BLaER1 treated with 17β-estradiol and CSF1 and Interleukin-3, amounts not matched to agents 10 nM and 100 nM (cell line): Measurements from ENCODE around the gene MMP15.

ENCODE experiments used
- H3K27ac ChIP-seq, 11 experiments: shearing (Covaris generic); formaldehyde crosslinking; 2 replicates each; pipeline ENCODE4 v1.8.1; 2022
- H3K27me3 ChIP-seq, 11 experiments: shearing (Covaris generic); formaldehyde crosslinking; 2 replicates each; pipeline ENCODE4 v1.8.1; 2022
- H3K36me3 ChIP-seq, 11 experiments: shearing (Covaris generic); formaldehyde crosslinking; 2 replicates each; pipeline ENCODE4 v1.8.1; 2022
- H3K4me1 ChIP-seq, 10 experiments: shearing (Covaris generic); formaldehyde crosslinking; 2 replicates each; pipeline ENCODE4 v1.8.1; 2022
- H3K4me2 ChIP-seq, 11 experiments: shearing (Covaris generic); formaldehyde crosslinking; 2 replicates each; pipeline ENCODE4 v1.8.1; 2022
- H3K4me3 ChIP-seq, 10 experiments: shearing (Covaris generic); formaldehyde crosslinking; 2 replicates each; pipeline ENCODE4 v1.8.1; 2022
- H3K9ac ChIP-seq, 11 experiments: shearing (Covaris generic); formaldehyde crosslinking; 2 replicates each; pipeline ENCODE4 v1.8.1; 2022
- H3K9me3 ChIP-seq, 11 experiments: shearing (Covaris generic); formaldehyde crosslinking; replicated peaks in 1 of 11; 2 replicates each; pipeline ENCODE4 v1.8.1; 2022
- H4K20me1 ChIP-seq, 11 experiments: shearing (Covaris generic); formaldehyde crosslinking; 2 replicates each; pipeline ENCODE4 v1.8.1; 2022
- Cebpa-rat ChIP-seq, 11 experiments: shearing (Covaris generic); IDR thresholded peaks; 2 replicates each; pipeline ENCODE4 v1.8.1; 2022

MMP15 gene

GRCh38 chr16:58034128-58034685 lies 8.7 kb downstream of the MMP15 start:
- Histone ChIP-seq H3K9ac (no peak overlapping the region), H3K4me2 (peak overlapping the region in 8 of 11 experiments; percentile 15 to 44 (median 35); a peak in 11 of 22 replicates), H3K36me3 (no peaks in the 10 kb centered on the region), H4K20me1 (peaks cover 0 to 9% (median 0%) of the 10 kb centered on the region in 11 experiments; a peak in 4 of 22 replicates), H3K9me3 (no peaks in the 10 kb centered on the region), H3K27me3 (peaks cover 0 to 5% (median under 1%) of the 10 kb centered on the region in 11 experiments; a peak in 7 of 22 replicates), H3K27ac (no peak overlapping the region), H3K4me3 (no peak overlapping the region), H3K4me1 (peaks cover 14 to 35% (median 26%) of the 10 kb centered on the region in 10 experiments)
- no peak for TF ChIP-seq Cebpa-rat (IDR thresholded peaks at IDR 0.05)

GRCh38 chr16:58034774-58035173 lies 9.2 kb downstream of the MMP15 start:
- Histone ChIP-seq H3K9ac (no peak overlapping the region), H3K27ac (no peak overlapping the region), H3K4me3 (no peak overlapping the region), H3K4me2 (peak overlapping the region in 7 of 11 experiments; percentile 15 to 44 (median 38); a peak in 11 of 22 replicates), H3K36me3 (no peaks in the 10 kb centered on the region), H3K9me3 (no peaks in the 10 kb centered on the region), H4K20me1 (peaks cover 0 to 7% (median 0%) of the 10 kb centered on the region in 11 experiments; a peak in 4 of 22 replicates), H3K4me1 (peaks cover 14 to 35% (median 26%) of the 10 kb centered on the region in 10 experiments), H3K27me3 (no peaks in the 10 kb centered on the region; a peak in 4 of 22 replicates)
- TF ChIP-seq Cebpa-rat (IDR thresholded peaks at IDR 0.05), result no peak

GRCh38 chr16:58035356-58036170 lies 10.0 kb downstream of the MMP15 start:
- H3K4me1 ChIP-seq, result peaks cover 14 to 40% (median 28%) of the 10 kb centered on the region in 10 experiments
- H3K4me2 ChIP-seq, result peak overlapping the region in 7 of 11 experiments; percentile 4 to 44 (median 38); a peak in 11 of 22 replicates
- no peaks in the 10 kb centered on the region for H3K9me3 ChIP-seq
- H3K9ac ChIP-seq, result no peak overlapping the region
- no peaks in the 10 kb centered on the region; a peak in 1 of 22 replicates for H4K20me1 ChIP-seq
- H3K36me3 ChIP-seq, result no peaks in the 10 kb centered on the region
- no peak overlapping the region for H3K27ac ChIP-seq
- TF ChIP-seq Cebpa-rat (IDR thresholded peaks at IDR 0.05), result no peak
- no peaks in the 10 kb centered on the region for H3K27me3 ChIP-seq
- H3K4me3 ChIP-seq, result no peak overlapping the region

GRCh38 chr16:58036943-58037342 lies 11.4 kb downstream of the MMP15 start:
- no peak for TF ChIP-seq Cebpa-rat (IDR thresholded peaks at IDR 0.05)
- Histone ChIP-seq H3K9me3 (no peaks in the 10 kb centered on the region), H3K27me3 (no peaks in the 10 kb centered on the region), H3K4me3 (no peak overlapping the region), H3K36me3 (no peaks in the 10 kb centered on the region), H4K20me1 (no peaks in the 10 kb centered on the region; a peak in 1 of 22 replicates), H3K4me1 (peaks cover under 1 to 49% (median 35%) of the 10 kb centered on the region in 10 experiments; a peak in 18 of 20 replicates), H3K9ac (no peak overlapping the region), H3K27ac (no peak overlapping the region), H3K4me2 (no peak overlapping the region)

- H3K27me3 ChIP-seq, result no peaks in the 10 kb centered on the region
- no peak overlapping the region for H3K27ac ChIP-seq
- H3K4me1 ChIP-seq, result peaks cover 0 to 49% (median 35%) of the 10 kb centered on the region in 10 experiments; a peak in 16 of 20 replicates
- no peaks in the 10 kb centered on the region; a peak in 1 of 22 replicates for H4K20me1 ChIP-seq
- TF ChIP-seq Cebpa-rat (IDR thresholded peaks at IDR 0.05), result no peak
- H3K36me3 ChIP-seq, result no peaks in the 10 kb centered on the region
- no peaks in the 10 kb centered on the region for H3K9me3 ChIP-seq
- no peak overlapping the region for H3K4me3 ChIP-seq
- no peak overlapping the region for H3K4me2 ChIP-seq
- no peak overlapping the region for H3K9ac ChIP-seq
Measured at GRCh38 chr16:58037365-58038057, 12.0 kb downstream of the MMP15 start.

GRCh38 chr16:58038219-58038641 lies 12.7 kb downstream of the MMP15 start:
- Histone ChIP-seq H3K27me3 (no peaks in the 10 kb centered on the region), H4K20me1 (no peaks in the 10 kb centered on the region; a peak in 1 of 22 replicates), H3K4me2 (no peak overlapping the region), H3K27ac (no peak overlapping the region), H3K4me3 (no peak overlapping the region), H3K4me1 (peaks cover 0 to 49% (median 35%) of the 10 kb centered on the region in 10 experiments; a peak in 16 of 20 replicates), H3K36me3 (no peaks in the 10 kb centered on the region), H3K9ac (no peak overlapping the region), H3K9me3 (no peaks in the 10 kb centered on the region)
- no peak for TF ChIP-seq Cebpa-rat (IDR thresholded peaks at IDR 0.05)

- Histone ChIP-seq H3K27ac (no peak overlapping the region), H3K4me1 (peaks cover 0 to 33% (median 21%) of the 10 kb centered on the region in 10 experiments; a peak in 16 of 20 replicates), H3K4me2 (peak overlapping the region in 3 of 11 experiments; percentile 38 to 56 (median 48); a peak in 4 of 22 replicates), H3K4me3 (no peak overlapping the region), H3K27me3 (no peaks in the 10 kb centered on the region), H3K9ac (no peak overlapping the region), H4K20me1 (peaks cover 0 to 3% (median 0%) of the 10 kb centered on the region in 11 experiments; a peak in 2 of 22 replicates), H3K9me3 (no peaks in the 10 kb centered on the region), H3K36me3 (no peaks in the 10 kb centered on the region)
- no peak for TF ChIP-seq Cebpa-rat (IDR thresholded peaks at IDR 0.05)
Measured at GRCh38 chr16:58039829-58040495, 14.4 kb downstream of the MMP15 start.

- no peak for TF ChIP-seq Cebpa-rat (IDR thresholded peaks at IDR 0.05)
- Histone ChIP-seq H3K4me1 (peaks cover 0 to 28% (median 16%) of the 10 kb centered on the region in 10 experiments; a peak in 16 of 20 replicates), H3K36me3 (no peaks in the 10 kb centered on the region), H3K4me2 (peak overlapping the region in 9 of 11 experiments; percentile 7 to 56 (median 38); a peak in 14 of 22 replicates), H3K27ac (no peak overlapping the region), H3K9ac (no peak overlapping the region), H4K20me1 (peaks cover 0 to 3% (median 0%) of the 10 kb centered on the region in 11 experiments; a peak in 2 of 22 replicates), H3K4me3 (no peak overlapping the region), H3K27me3 (no peaks in the 10 kb centered on the region), H3K9me3 (no peaks in the 10 kb centered on the region)
Measured at GRCh38 chr16:58040496-58040846, 14.9 kb downstream of the MMP15 start.
